NCI-H2029 treated with DMSO at 0.1 percent for 48 hours (cell line): Measurements from ENCODE around the gene OR2L3.
"Not testable (repeated sequence)": the region's sequence is repeated elsewhere in the genome, so short reads cannot be mapped to it uniquely, and the experiment has no call there.

ENCODE experiments used
- DNase-seq: peaks from one replicate; lab custom pipeline; 2025; lab: John Stamatoyannopoulos, UW

The OR2L3 gene

DNA sequence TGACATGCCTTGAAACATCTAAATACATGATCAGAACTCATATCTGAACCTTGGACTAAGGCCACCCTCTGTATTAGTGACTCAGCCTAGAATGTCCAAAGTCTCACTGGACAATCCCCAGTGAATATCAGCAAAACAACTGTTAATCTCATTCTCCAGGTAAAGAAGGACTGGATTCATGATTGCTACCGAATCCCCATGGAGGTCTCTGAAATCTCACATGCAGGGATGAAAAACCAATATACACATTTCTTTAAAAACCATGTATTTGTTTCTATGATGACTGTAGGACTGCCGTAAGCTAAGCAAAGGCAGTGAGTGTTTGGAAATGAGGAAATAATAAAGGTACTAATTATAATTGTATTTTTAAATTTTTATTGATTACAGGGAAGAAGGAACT, at the start of gene OR2L3:
TSS of gene OR2L3 (plus strand) at position 301 of the 400 bp plus-strand sequence. CDS start 13,846 bp downstream, outside the sequence.
- no peak for DNase-seq

- no peak for DNase-seq
These were observed 47.8 kb upstream of the OR2L3 start for GRCh38 chr1:247998811-247999210.

DNA sequence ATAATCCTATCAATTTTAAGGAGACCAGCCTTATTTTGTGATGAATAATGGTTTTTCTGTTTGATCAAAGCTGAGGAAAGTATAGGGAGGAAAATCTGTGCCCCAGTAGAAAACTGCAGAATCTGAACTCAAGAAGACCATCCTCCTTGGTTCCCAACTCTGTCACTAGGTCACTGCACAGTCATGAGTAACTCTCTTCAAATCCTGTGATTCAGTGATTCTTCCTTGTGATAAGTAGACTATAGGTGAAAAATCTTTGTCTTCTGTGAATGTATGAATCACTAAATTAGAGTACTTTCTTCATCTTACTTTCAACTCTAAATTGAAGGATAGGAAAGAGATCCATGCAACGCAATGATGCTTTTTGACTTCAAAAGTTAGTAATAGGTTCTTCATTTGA, 46.5 kb upstream of the OR2L3 start:
- no peak for DNase-seq

DNA sequence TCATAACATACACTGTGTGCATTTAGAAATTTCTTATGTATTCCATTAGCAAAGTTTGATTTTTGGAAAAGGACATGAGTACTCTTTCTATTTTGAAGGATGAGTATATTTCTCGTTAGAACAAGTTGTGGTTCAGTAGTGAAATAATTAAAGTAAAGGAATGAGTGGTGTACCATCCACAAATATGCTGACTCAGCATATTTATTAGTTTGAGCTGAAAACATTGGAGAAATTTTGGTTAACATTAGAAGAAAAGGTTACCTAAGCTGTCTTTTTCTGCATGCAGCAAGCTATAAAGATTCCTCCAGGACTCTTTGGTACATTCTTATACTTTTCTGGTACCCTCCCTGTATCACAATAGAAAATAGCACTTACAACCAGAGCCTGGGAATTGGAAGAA, 38.9 kb upstream of the OR2L3 start:
- no peak for DNase-seq

DNA sequence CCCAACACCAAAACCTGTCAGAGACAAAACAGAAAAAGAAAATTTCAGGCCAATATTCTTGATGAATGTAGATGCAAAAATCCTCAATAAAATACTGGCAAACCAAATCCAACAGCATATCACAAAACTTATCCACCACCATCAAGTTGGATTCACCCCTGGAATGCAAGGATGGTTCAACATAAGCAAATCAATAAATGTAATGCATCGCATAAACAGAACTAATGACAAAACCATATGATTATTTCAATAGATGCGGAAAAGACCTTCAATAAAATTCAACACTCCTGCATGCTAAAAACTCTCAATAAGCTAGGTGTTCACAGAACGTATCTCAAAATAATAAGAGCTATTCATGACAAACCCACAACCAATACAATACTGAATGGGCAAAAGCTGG, 37.0 kb upstream of the OR2L3 start:
- no peak for DNase-seq

- no peak for DNase-seq
These were observed 33.4 kb upstream of the OR2L3 start, which contains the start of gene OR2L5 for GRCh38 chr1:248013229-248013710. TSS of gene OR2L5 (plus strand) at chr1:248013660. CDS start at chr1:248021948, 8,288 bp downstream.

DNA sequence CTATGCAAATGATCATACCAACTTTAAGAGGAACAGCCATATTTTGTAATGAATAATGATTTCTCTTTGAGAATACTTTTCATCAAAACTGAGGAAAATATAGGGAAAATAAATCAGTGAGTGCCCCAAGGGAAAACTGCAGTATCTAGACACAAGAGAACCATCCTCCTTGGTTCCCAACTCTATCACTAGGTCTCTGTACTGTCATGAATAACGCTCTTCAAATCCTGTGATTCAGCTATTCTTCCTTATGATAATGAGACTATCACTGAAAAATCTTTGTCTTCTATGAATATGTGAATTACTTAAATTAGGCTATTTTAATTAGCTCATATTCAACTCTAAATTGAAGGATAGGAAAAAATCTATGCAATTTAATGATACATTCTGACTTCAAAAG, 30.8 kb upstream of the OR2L3 start:
- DNase-seq = no peak

- DNase-seq = no peak
These were observed 16.9 kb upstream of the OR2L3 start, which contains the start of gene OR2L2 for GRCh38 chr1:248029770-248030169. TSS of gene OR2L2 (plus strand) at chr1:248030070. CDS start at chr1:248038268, 8,198 bp downstream.

DNA sequence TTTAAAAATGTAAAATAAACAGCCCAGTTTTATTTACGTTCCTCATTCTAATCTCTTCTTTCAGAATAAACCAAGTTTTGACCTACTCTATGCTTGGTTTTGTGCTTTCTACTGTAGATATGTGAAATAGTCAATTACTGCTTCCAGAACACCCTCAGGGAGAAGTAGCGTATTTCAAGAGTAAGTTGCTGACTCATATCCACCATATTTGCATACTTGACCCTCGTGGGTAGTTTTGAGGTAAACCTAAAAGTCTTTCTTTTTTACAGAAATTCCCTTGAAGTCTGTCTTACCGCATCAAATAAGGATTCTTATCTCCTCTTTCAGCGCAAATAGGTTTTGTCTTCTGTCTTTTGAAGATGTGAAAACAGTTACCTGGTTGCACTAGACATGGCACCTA, 1.4 kb upstream of the OR2L3 start:
- no peak for DNase-seq

DNA sequence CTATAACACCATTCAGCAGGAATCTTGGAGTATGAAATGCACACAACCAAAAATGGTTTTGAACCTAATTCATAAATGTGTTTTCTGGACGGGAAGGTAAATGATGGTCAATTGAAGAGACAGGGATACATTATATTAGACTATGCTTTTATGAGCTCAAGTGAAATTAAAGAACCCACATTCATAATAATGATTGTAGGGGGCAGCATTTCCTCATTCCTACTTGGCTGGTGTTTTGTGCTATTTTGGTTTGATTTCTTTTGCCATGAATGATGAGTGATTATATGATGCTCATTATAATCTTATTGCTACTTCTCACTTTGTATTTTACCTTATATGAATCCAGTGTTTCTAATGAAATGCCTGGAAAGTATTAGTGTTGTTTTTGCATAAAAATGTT, 372 bp downstream of the OR2L3 start:
- no peak for DNase-seq

GRCh38 chr1:248054671-248055070, 8.0 kb downstream of the OR2L3 start:
- DNase-seq = no peak

- DNase-seq = no peak
These were observed 8.6 kb downstream of the OR2L3 start for GRCh38 chr1:248055261-248055660.

GRCh38 chr1:248065071-248065470, 18.4 kb downstream of the OR2L3 start:
- DNase-seq = no peak

GRCh38 chr1:248065604-248066003, 19.0 kb downstream of the OR2L3 start:
- DNase-seq = no peak

DNA sequence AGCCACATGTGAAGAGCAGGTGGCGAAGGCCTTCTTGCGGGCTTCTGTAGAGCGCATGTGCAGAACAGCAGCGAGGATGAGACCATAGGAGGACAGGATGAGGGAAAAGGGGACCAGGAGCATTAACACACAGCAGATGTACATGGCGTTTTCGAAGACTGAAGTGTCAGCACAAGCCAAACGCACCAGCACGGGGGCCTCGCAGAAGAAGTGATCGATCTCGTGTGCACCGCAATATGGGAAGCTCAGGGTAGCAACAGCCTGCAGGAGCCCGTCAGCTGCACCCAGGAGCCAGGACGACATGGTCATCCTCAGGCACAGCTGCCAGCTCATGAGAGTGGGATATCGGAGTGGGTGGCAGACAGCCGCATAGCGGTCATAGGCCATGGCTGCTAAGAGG, 37.2 kb downstream of the OR2L3 start:
- not testable (repeated sequence) for DNase-seq

DNA sequence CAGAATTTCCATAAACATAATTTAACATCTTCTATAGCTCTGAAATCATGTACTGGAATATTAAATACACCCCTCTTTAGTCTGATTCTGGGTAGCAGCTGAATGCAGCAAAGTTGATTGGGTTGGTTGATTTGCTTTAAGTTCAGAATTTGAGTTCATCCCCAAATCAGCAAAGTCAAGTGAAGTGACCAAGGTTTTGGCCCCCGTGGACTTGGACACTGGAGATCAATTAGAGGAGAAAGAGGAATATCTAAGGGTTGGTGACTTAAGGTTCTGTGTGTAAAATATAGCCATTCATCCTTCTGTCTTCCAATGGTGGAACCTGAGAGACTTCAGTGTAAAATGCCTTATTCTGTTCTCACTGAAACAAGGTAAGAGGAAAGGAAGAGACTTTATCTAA, 48.2 kb downstream of the OR2L3 start, which contains the start of gene OR2L13:
TSS of gene OR2L13 (plus strand) at position 301 of the 400 bp plus-strand sequence. CDS start 4,192 bp downstream, outside the sequence.
- DNase-seq = no peak

DNA sequence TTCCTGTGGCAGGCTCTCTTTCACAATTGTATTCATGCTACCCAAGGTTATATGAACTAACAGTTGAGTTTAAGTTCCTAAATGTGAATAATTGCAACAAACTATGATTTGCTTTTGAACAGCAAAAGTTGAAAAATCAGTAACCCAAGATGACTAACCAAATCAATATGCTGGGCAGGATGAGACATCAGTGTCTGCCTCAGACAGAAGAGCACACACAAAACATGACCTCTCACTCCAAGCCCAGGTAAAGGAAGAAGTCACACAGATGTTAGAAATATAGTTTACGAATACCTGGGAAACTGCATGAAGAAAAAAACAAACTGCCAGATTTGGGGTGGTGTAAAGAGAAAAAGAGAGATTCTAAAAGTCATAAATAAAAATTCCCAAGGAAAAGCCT, 51.9 kb downstream of the OR2L3 start:
- DNase-seq = no peak

- no peak for DNase-seq
These were observed 56.2 kb downstream of the OR2L3 start for GRCh38 chr1:248102847-248103246.

DNA sequence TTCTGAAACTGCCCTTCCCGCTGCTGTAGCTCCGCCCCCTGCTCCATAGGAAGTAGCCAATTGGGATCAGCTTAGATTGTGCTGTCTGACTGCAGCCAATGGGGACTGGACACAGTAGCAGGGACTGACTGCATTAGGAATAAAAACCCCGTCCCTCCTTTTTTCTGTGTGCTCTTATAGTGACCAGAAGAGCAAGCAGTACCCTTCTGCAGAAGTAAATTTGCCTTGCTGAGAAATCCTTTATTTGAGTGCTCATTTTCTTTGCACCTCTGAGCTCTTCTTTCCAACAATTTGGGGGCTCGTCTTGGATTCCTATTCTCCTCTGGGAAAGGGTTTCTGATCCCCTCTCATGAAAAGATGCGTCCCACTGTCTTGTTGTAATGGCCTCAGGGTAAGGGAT, 64.5 kb downstream of the OR2L3 start:
- DNase-seq = no peak
